Lower lobe of right lung (tissue), 2 donors: Measurements from ENCODE around the gene PCGF2. TPM values are rescaled to one million over a fixed set of nuclear protein-coding genes. Genes with fewer than 3 reads are reported as not detected.
A peak's percentile ranks its signal among the peaks of the same experiment; 100 is the strongest.

Experiments
- ATAC-seq, 2 donors: fragments of 200-7000 bp; cut with Tn5 transposase; one replicate each; pipeline ENCODE4 v1.9.1; 2020 to 2022; ENCODE audit warnings: mild to moderate bottlenecking in 2 of 2, moderate library complexity in 2 of 2
- DNase-seq: peaks from one replicate; pipeline ENCODE4 v3.0.0-alpha.2; 2020
- H3K27ac ChIP-seq: fragments of 200-600 bp; one replicate; pipeline ENCODE4 v1.8.0; 2022
- H3K27me3 ChIP-seq: fragments of 200-600 bp; one replicate; pipeline ENCODE4 v1.8.0; 2022; ENCODE audit warnings: low read depth
- H3K36me3 ChIP-seq: fragments of 200-600 bp; one replicate; pipeline ENCODE4 v1.8.0; 2022; ENCODE audit warnings: mild to moderate bottlenecking
- H3K4me1 ChIP-seq: fragments of 200-600 bp; one replicate; pipeline ENCODE4 v1.8.0; 2022
- H3K4me3 ChIP-seq: fragments of 200-600 bp; one replicate; pipeline ENCODE4 v1.8.0; 2022; ENCODE audit warnings: mild to moderate bottlenecking
- H3K9me3 ChIP-seq: fragments of 200-600 bp; one replicate; pipeline ENCODE4 v1.8.0; 2022
- intact Hi-C: fragments of 100-400 bp; cut with DNase I; formaldehyde crosslinking; loops from one replicate; pipeline ENCODE4 v1.11.0; 2022
- total RNA-seq: library from RNA; stranded (reverse); fragmentation: NEBNext Ultra II Directional; extraction: Animal tissue kit (Norgen Biotek cat#: 25700); gene quantifications from one replicate; pipeline ENCODE4 v1.2.1, GENCODE V29; 2021
- TF ChIP-seq, protein P1 (sequence below): fragments of 200-600 bp; IDR thresholded peaks from one replicate; pipeline ENCODE4 v1.8.0; 2022; ENCODE audit warnings: antibody characterized with exemption, mild to moderate bottlenecking
- donor health status: DM: no; HTN: yes; CAD: no; lungs with severe emphysema.

Gene PCGF2
- total RNA-seq, 1 donor from 2014 or later: 53.5 TPM

DNA sequence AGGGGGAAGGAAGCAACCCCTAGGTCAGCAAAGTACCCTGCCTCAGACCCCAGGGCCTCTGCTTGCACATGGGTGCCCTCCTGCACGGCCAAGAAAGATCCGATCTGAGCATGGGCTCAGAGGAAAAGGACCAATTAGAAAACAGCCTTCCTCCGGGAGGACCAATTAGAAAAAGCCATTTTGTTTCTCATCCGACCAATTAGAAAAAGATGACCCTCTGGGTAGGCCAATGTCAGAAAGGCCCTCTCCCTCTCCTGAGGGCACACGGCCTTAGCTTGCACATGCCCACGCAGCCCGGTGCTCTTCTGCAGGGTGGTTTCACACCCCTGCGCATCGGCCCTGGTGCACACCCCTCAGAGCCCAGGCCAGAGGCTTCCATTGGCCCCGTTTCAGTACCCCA lies 23.1 kb downstream of the PCGF2 start:
- H3K4me1 ChIP-seq: peaks cover 29% of the 10 kb centered on the region
- peaks cover 46% of the 10 kb centered on the region for H3K36me3 ChIP-seq
- no peak overlapping the region for H3K27ac ChIP-seq
- ATAC-seq (no peak), DNase-seq (no peak)
- no peaks in the 10 kb centered on the region for H3K9me3 ChIP-seq
- no peak overlapping the region for H3K4me3 ChIP-seq
- intact Hi-C loops: loop anchor here (10.0 kb wide), 1 partner anchor 50 kb away; the partner anchor contains the start of gene EPOP
- H3K27me3 ChIP-seq: no peaks in the 10 kb centered on the region
- TF ChIP-seq, protein P1, sequence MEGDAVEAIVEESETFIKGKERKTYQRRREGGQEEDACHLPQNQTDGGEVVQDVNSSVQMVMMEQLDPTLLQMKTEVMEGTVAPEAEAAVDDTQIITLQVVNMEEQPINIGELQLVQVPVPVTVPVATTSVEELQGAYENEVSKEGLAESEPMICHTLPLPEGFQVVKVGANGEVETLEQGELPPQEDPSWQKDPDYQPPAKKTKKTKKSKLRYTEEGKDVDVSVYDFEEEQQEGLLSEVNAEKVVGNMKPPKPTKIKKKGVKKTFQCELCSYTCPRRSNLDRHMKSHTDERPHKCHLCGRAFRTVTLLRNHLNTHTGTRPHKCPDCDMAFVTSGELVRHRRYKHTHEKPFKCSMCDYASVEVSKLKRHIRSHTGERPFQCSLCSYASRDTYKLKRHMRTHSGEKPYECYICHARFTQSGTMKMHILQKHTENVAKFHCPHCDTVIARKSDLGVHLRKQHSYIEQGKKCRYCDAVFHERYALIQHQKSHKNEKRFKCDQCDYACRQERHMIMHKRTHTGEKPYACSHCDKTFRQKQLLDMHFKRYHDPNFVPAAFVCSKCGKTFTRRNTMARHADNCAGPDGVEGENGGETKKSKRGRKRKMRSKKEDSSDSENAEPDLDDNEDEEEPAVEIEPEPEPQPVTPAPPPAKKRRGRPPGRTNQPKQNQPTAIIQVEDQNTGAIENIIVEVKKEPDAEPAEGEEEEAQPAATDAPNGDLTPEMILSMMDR: no peak

DNA sequence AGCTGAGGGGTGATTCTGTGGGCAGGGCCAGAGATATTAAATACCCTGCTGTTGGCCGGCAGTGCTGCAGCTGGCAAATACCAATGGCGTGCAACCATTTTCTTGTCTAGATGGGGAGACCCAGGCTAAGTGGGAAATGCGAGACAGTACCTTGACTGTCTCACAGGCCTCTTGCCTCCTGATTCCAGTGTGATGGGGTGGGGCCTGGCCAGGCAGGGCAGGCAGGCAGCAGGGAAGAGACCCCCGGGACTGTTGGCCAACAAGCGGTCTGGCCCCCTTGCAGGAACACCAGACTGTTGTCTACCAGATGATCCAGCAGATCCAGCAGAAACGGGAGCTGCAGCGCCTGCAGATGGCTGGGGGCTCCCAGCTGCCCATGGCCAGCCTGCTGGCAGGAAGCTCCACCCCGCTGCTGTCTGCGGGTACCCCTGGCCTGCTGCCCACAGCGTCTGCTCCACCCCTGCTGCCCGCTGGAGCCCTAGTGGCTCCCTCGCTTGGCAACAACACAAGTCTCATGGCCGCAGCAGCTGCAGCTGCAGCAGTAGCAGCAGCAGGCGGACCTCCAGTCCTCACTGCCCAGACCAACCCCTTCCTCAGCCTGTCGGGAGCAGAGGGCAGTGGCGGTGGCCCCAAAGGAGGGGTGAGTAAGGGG lies 23.7 kb downstream of the PCGF2 start:
- TF ChIP-seq, protein P1: no peak
- intact Hi-C loops: loop anchor here (10.0 kb wide), 1 partner anchor 50 kb away; the partner anchor contains the start of gene EPOP
- Histone ChIP-seq H3K9me3 (no peaks in the 10 kb centered on the region), H3K27me3 (no peaks in the 10 kb centered on the region), H3K4me3 (no peak overlapping the region), H3K4me1 (peaks cover 27% of the 10 kb centered on the region), H3K36me3 (peaks cover 52% of the 10 kb centered on the region), H3K27ac (peak overlapping the region; percentile 2)
- DNase-seq (no peak), ATAC-seq (no peak)

DNA sequence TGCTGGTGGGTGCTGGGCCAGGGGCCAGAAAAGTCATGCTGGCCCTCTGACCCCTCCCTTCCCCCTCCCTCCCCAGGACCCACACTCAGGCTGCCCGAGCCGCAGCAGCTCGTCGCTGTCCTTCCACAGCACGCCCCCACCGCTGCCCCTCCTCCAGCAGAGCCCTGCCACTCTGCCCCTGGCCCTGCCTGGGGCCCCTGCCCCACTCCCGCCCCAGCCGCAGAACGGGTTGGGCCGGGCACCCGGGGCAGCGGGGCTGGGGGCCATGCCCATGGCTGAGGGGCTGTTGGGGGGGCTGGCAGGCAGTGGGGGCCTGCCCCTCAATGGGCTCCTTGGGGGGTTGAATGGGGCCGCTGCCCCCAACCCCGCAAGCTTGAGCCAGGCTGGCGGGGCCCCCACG lies 26.3 kb downstream of the PCGF2 start:
- H3K27me3 ChIP-seq: no peaks in the 10 kb centered on the region
- TF ChIP-seq, protein P1: no peak
- ATAC-seq: no peak
- H3K4me3 ChIP-seq: no peak overlapping the region
- intact Hi-C loops: loop anchor here (10.0 kb wide), 1 partner anchor 47 kb away; the partner anchor contains the start of gene EPOP
- peaks cover 13% of the 10 kb centered on the region for H3K4me1 ChIP-seq
- H3K9me3 ChIP-seq: no peaks in the 10 kb centered on the region
- no peak for DNase-seq
- peaks cover 78% of the 10 kb centered on the region for H3K36me3 ChIP-seq
- no peak overlapping the region for H3K27ac ChIP-seq

DNA sequence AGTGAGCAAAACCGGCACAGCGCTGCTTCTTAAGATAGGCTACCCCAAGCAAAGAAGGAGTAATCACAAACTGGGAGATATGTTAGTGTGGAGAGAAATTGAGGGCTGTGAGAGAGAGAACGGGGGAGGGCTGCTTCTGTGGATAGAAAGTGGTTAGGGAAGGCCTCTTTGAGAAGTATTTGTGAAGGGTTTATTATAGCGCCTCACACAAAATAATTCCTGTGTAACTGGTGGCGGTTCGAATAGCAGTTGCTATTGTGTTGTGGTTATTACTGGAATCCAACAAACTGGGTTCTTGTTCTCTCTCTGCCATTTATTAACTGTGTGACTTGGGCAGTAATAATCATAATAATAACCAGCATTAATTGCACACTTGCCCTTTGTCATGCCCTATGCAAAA lies 27.2 kb downstream of the PCGF2 start:
- H3K27ac ChIP-seq: no peak overlapping the region
- intact Hi-C loops: loop anchor here (10.0 kb wide), 1 partner anchor 46 kb away; the partner anchor contains the start of gene EPOP
- no peaks in the 10 kb centered on the region for H3K27me3 ChIP-seq
- H3K4me1 ChIP-seq: peaks cover 13% of the 10 kb centered on the region
- no peak overlapping the region for H3K4me3 ChIP-seq
- DNase-seq: no peak
- ATAC-seq: no peak
- TF ChIP-seq, protein P1: no peak
- no peaks in the 10 kb centered on the region for H3K9me3 ChIP-seq
- H3K36me3 ChIP-seq: peaks cover 87% of the 10 kb centered on the region

DNA sequence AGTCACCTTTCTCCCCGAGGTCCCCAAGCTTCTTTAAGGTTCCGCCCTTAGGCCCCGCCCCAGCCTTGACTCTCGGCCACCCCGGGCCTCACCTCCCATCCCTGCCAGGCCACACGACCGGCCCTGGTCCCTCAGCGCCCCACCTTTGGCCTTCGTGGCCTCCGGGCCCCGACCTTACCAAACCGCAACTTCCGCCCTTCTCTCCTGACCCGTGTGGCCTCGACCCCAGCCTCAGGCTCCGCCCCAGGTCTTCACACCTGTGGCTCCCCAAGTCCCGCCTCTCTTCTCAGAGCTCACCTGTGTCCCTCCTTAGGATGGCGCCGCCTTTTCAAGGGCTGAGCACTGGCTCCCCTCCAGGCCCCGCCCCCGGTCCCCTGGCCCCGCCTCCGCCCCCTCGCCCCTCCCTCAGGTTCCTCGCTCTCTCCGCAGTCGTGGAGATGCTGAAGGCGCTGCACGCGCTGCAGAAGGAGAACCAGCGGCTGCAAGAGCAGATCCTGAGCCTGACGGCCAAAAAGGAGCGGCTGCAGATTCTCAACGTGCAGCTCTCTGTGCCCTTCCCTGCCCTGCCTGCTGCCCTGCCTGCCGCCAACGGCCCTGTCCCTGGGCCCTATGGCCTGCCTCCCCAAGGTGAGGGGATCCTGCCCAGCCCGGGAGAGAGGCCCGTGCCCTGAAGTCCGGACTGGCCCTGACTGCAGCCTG lies 28.0 kb downstream of the PCGF2 start:
- intact Hi-C loops: loop anchor here (10.0 kb wide), 1 partner anchor 45 kb away; the partner anchor contains the start of gene EPOP
- TF ChIP-seq, protein P1: no peak
- peaks cover 13% of the 10 kb centered on the region for H3K4me1 ChIP-seq
- DNase-seq: no peak
- H3K36me3 ChIP-seq: peaks cover 93% of the 10 kb centered on the region
- no peaks in the 10 kb centered on the region for H3K27me3 ChIP-seq
- ATAC-seq: peak in 1 of 2 donors; percentile 13
- H3K4me3 ChIP-seq: no peak overlapping the region
- no peak overlapping the region for H3K27ac ChIP-seq
- no peaks in the 10 kb centered on the region for H3K9me3 ChIP-seq
